Measurements from ENCODE around the gene RPS15. TPM values are rescaled to one million over a fixed set of nuclear protein-coding genes. Genes with fewer than 3 reads are reported as not detected.

Gene RPS15
- total RNA-seq, 3 donors from 2014 or later = 2,317 to 2,484 (median 2,379) TPM

- ATAC-seq = no peak
- peaks cover 2% of the 10 kb centered on the region for H3K27me3 Mint-ChIP-seq (ENCODE audit: low read depth)
- no peak for DNase-seq
- H3K36me3 Mint-ChIP-seq (ENCODE audit: insufficient read depth) = peaks cover 3% of the 10 kb centered on the region
- no peak overlapping the region for H3K4me3 Mint-ChIP-seq
- H3K9me3 Mint-ChIP-seq = no peaks in the 10 kb centered on the region
- peaks cover 8% of the 10 kb centered on the region for H3K4me1 Mint-ChIP-seq (ENCODE audit: low read depth)
Observed at GRCh38 chr19:1397838-1398237, 40.4 kb upstream of the RPS15 start.

GRCh38 chr19:1399079-1399478 lies 39.1 kb upstream of the RPS15 start:
- no peaks in the 10 kb centered on the region for H3K36me3 Mint-ChIP-seq (ENCODE audit: insufficient read depth)
- H3K4me1 Mint-ChIP-seq (ENCODE audit: low read depth) = peaks cover 11% of the 10 kb centered on the region
- ATAC-seq = no peak
- H3K9me3 Mint-ChIP-seq = no peaks in the 10 kb centered on the region
- no peak for DNase-seq
- H3K27me3 Mint-ChIP-seq (ENCODE audit: low read depth) = peaks cover 5% of the 10 kb centered on the region
- no peak overlapping the region for H3K4me3 Mint-ChIP-seq

GRCh38 chr19:1399745-1400144 lies 38.5 kb upstream of the RPS15 start:
- H3K27me3 Mint-ChIP-seq (ENCODE audit: low read depth) = peaks cover 5% of the 10 kb centered on the region
- DNase-seq (no peak), ATAC-seq (no peak)
- peaks cover 11% of the 10 kb centered on the region for H3K4me1 Mint-ChIP-seq (ENCODE audit: low read depth)
- H3K36me3 Mint-ChIP-seq (ENCODE audit: insufficient read depth) = no peaks in the 10 kb centered on the region
- no peak overlapping the region for H3K4me3 Mint-ChIP-seq
- H3K9me3 Mint-ChIP-seq = no peaks in the 10 kb centered on the region

DNA sequence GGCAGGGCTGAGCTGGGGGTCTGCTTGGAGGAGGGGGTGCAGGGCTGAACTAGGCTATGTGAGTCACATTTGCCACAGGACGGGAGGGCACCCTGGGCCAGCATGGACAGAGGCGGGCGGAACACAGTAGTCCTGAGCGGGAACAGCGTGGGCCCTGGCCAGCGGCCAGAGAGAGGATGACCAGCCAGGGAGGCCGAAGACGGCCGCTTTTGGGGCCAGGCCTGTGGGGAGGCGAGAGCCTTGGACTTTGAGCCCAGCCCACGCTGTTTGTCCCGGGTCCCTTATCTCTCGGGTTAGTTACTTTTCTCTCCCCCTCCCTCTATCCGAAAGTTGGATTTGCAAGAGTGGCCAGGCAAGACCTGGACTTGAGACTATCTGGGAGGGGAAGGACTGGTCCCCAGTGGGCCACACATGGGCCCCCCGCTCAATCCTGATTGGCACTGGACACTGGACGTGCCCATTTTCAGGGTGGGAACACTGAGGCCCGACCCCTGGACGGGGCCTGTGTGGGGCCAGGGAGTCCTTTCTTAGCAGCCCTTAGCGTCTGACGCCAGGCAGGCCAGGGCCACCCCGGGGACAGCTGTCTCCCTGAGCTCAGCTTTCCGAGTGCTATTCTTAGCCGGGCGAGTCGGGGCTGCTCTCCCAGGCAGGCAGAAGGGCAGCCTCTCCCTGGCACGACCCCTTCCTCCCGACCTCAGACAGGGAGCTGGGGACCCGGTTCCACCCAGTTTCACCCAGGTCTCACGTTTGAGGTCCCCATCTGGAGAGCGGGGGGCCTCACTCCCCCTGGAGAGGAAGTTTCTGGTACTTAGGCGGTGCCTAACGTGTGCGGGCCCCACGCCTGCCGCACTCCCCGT lies 37.7 kb upstream of the RPS15 start:
- peak; percentile 32 to 39 for ATAC-seq
- peaks cover 11% of the 10 kb centered on the region for H3K4me1 Mint-ChIP-seq (ENCODE audit: low read depth)
- H3K36me3 Mint-ChIP-seq (ENCODE audit: insufficient read depth) = no peaks in the 10 kb centered on the region
- DNase-seq = no peak
- H3K9me3 Mint-ChIP-seq = no peaks in the 10 kb centered on the region
- peaks cover 5% of the 10 kb centered on the region for H3K27me3 Mint-ChIP-seq (ENCODE audit: low read depth)
- H3K4me3 Mint-ChIP-seq = peak overlapping the region; percentile 73

GRCh38 chr19:1401138-1401888 lies 36.9 kb upstream of the RPS15 start, which contains the start of gene GAMT:
TSS of gene GAMT (minus strand) at chr19:1401542. CDS start at chr19:1401476, 66 bp downstream.
- no peaks in the 10 kb centered on the region for H3K36me3 Mint-ChIP-seq (ENCODE audit: insufficient read depth)
- H3K9me3 Mint-ChIP-seq = no peaks in the 10 kb centered on the region
- ATAC-seq = peak; percentile 86 to 87
- H3K4me3 Mint-ChIP-seq = peak within 1 kb of the TSS; percentile 73
- peaks cover 9% of the 10 kb centered on the region for H3K4me1 Mint-ChIP-seq (ENCODE audit: low read depth)
- peak; percentile 50 for DNase-seq
- peaks cover 5% of the 10 kb centered on the region for H3K27me3 Mint-ChIP-seq (ENCODE audit: low read depth)

GRCh38 chr19:1401889-1402217 lies 36.3 kb upstream of the RPS15 start:
- Mint-ChIP-seq H3K36me3 (ENCODE audit: insufficient read depth) (no peaks in the 10 kb centered on the region), H3K27me3 (ENCODE audit: low read depth) (peaks cover 5% of the 10 kb centered on the region)
- no peak for ATAC-seq

DNA sequence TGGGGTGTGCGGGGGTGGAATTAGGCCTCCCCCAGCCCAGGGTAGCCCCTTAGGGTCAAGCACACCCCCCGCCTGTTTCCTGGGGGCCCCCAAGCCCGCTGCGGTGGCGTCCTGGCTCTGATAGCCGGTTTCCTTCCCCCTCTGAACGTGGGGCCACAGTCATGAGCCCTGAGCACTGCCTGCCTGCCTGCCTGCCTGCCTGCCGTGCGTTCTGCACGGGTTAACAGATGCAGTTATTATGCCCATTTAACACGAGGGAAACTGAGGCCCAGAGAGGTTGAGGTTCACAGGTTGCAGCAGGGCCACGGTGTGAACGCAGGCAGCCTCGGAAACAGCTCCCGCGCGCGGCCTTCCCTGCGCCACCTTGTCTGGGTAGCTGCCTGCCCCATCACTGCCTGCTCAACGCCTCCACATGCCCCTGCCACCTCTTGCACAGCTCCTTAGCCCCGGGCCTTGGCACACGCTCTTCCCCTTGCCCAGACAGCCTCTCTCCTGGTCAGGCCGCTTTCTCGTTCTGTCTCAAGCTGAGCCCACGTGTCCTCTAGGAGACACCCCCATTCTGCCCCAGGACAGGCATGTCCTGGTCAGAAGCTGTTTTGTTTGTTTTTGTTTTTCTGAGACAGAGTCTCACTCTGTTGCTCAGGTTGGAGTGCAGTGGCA lies 35.7 kb upstream of the RPS15 start:
- peaks cover 5% of the 10 kb centered on the region for H3K27me3 Mint-ChIP-seq (ENCODE audit: low read depth)
- no peaks in the 10 kb centered on the region for H3K36me3 Mint-ChIP-seq (ENCODE audit: insufficient read depth)
- no peak for ATAC-seq
- peaks cover 11% of the 10 kb centered on the region for H3K4me1 Mint-ChIP-seq (ENCODE audit: low read depth)
- DNase-seq = no peak
- peak overlapping the region; percentile 47 for H3K4me3 Mint-ChIP-seq
- no peaks in the 10 kb centered on the region for H3K9me3 Mint-ChIP-seq

More at GRCh38 chr19:1401889-1402217, 36.3 kb upstream of the RPS15 start:
- Mint-ChIP-seq H3K4me3 (peak overlapping the region; percentile 53), H3K4me1 (ENCODE audit: low read depth) (peaks cover 11% of the 10 kb centered on the region), H3K9me3 (no peaks in the 10 kb centered on the region)
- no peak for DNase-seq

GRCh38 chr19:1406774-1407527 lies 31.2 kb upstream of the RPS15 start:
- Mint-ChIP-seq H3K4me3 (peak overlapping the region; percentile 74), H3K27me3 (ENCODE audit: low read depth) (peaks cover 5% of the 10 kb centered on the region), H3K36me3 (ENCODE audit: insufficient read depth) (peaks cover 10% of the 10 kb centered on the region), H3K4me1 (ENCODE audit: low read depth) (peaks cover 44% of the 10 kb centered on the region), H3K9me3 (no peaks in the 10 kb centered on the region)
- ATAC-seq (peak; percentile 77 to 78), DNase-seq (peak; percentile 99)

DNA sequence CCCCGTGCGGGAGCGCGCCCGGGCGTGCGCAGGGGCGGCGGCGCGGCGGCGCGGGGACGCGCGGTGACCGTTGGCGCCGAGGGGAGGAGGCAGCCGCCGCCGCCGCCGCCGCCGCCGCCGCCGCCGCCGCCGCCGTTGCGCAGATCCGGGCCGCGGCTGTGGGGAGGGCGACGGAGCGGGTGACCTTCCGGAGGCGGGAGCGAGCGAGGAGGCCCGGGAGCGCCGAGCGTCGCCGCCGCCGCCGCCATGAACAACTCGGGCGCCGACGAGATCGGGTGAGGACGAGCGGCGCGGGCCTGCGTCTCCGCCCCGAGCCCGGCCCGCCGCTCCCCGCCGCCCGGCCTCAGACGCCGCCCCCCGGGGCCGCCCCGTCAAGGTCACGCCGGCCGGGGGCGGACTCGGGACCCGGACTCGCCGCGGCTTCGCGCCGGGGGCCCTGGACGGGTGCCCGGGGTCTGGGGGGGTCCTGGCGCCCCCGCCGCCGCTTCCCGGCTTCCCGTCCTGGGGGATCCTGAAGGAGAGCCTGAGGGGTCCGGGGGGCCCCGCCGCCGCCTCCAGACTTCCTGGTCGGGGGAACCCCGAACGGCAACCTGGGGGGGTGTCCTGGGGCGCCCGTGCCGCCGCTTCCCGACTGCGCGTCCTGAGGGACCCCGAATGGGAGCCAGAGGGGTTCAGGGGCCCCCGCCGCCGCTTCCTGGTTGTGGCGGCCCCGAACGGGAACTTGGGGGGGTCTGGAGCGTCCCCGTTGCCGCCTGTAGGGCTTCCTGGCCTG lies 30.5 kb upstream of the RPS15 start, which contains the start of gene DAZAP1:
DAZAP1 (plus strand) TSS at position 59 of the 772 bp plus-strand sequence; CDS start at position 247, 188 bp downstream.
- H3K4me3 Mint-ChIP-seq = peak within 1 kb of the TSS; percentile 96
- H3K9me3 Mint-ChIP-seq = no peaks in the 10 kb centered on the region
- peaks cover 4% of the 10 kb centered on the region for H3K27me3 Mint-ChIP-seq (ENCODE audit: low read depth)
- peaks cover 48% of the 10 kb centered on the region for H3K4me1 Mint-ChIP-seq (ENCODE audit: low read depth)
- peaks cover 10% of the 10 kb centered on the region for H3K36me3 Mint-ChIP-seq (ENCODE audit: insufficient read depth)
- DNase-seq (peak; percentile 36), ATAC-seq (peak; percentile 39 to 40)

DNA sequence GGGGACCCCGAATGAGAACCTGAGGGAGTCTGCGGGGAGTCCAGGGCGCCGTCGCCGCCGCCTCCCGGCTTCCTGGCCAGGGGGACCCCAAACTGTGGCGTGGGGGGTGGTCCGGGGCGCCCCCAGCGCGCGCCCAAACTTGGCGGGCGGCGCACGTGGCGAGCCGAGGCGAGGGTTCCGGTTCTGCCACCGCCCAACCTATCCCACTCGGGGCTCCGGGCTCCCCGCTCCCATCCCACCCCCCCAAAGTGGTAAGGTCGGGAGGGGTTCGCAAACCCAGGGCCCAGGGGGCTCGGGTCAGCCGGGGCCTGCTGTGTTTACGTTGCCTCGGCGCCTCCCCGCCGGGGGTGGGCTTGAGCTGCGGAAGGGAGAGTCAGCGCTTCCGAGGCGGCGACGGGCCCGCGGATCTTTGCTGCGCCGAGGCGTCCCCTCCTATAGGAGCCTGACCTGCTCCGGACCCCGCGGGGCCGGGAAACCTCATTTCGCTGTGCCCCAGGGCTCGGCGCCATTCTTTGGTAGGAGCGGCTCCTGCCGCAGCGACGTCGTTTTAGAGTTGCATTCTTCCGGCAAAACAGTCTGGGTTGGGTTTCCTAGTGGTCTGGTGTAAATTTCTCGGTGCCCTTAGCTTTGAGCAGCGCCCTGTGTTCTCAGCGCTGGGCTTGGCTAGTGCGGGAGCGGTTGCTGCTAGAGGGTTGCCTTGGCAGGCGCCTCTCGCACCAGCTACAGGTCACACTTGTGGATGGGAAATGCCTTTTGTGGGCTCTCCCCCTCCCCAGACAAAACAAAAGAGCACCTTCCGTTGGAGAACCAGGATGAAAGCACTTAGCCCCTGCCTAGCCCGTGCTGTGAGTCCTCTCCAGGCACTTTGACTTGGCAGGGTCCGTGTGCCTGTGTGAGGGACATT lies 29.6 kb upstream of the RPS15 start:
- Mint-ChIP-seq H3K9me3 (no peaks in the 10 kb centered on the region), H3K36me3 (ENCODE audit: insufficient read depth) (peaks cover 11% of the 10 kb centered on the region), H3K4me3 (peak overlapping the region; percentile 96), H3K27me3 (ENCODE audit: low read depth) (peaks cover 2% of the 10 kb centered on the region), H3K4me1 (ENCODE audit: low read depth) (peaks cover 51% of the 10 kb centered on the region)
- DNase-seq = peak; percentile 50
- peak; percentile 21 to 27 for ATAC-seq

DNA sequence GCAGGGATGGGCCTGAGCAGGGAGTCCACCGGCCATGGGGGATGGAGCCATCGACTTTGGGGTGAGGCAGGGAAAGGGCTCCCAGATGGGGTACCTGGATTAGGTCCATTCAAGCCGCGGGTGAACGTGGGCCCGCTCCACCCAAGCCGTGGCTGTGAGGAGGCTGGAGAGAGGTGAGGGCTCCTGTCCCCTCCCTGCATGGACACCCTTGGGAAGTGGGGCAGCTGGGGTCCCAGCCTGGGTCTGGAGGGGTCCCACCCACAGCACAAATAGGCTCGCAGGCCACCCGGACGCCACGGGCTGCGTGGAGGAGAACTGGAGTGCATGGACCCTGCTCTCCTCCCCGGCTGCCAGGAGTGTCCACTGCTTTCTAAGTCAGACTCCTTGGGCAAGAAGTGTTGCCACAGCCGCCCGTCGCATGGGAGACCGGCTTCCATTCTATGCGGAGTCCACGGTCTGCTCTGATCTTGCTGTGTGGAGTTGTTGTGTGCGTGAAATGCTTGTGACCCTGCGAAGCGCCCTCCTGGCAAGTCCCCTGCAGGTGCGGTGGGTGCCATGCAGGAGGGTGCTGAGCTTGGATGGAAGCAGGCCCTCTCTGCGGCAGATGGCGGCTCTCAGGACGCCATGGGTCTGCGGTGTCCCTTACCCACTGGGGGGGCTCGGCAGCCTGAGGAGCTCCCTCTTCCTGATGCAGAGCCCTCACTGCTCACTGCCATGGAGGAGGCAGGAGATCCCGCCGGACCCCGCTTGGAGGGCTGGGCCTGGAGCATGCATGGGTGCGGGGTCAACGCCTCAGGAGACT lies 28.8 kb upstream of the RPS15 start:
- Mint-ChIP-seq H3K36me3 (ENCODE audit: insufficient read depth) (peaks cover 11% of the 10 kb centered on the region), H3K27me3 (ENCODE audit: low read depth) (no peaks in the 10 kb centered on the region), H3K4me3 (peak overlapping the region; percentile 96), H3K4me1 (ENCODE audit: low read depth) (peaks cover 57% of the 10 kb centered on the region), H3K9me3 (no peaks in the 10 kb centered on the region)
- DNase-seq = no peak
- no peak for ATAC-seq
